Cardiac muscle cell (in vitro differentiated cells and primary cell): ENCODE results near the gene SLC35F2. TPM values are rescaled to one million over a fixed set of nuclear protein-coding genes. Genes with fewer than 3 reads are reported as not detected.

Experiments
- DNase-seq, 2 donors: peaks; one replicate each; pipeline versions ENCODE4 v3.0.0 to v3.0.0-alpha.2; 2010 to 2017; ENCODE audit warnings: low read depth in 1 of 2, low spot score in 1 of 2
- H3K27ac ChIP-seq: fragments of 200-600 bp; sonication (generic); 2 replicates; pipeline ENCODE4 v1.5.1; 2016
- H3K27me3 ChIP-seq: fragments of 200-600 bp; sonication (generic); 2 replicates; pipeline ENCODE4 v1.6.0; 2016; ENCODE audit warnings: control low read depth
- H3K36me3 ChIP-seq: fragments of 200-600 bp; sonication (generic); 2 replicates; pipeline ENCODE4 v1.5.1; 2016; ENCODE audit warnings: control low read depth
- H3K4me1 ChIP-seq: fragments of 200-600 bp; sonication (generic); 2 replicates; pipeline ENCODE4 v1.8.1; 2017; ENCODE audit warnings: low read depth, mild to moderate bottlenecking, mixed run types
- H3K4me3 ChIP-seq: fragments of 200-600 bp; sonication (generic); 2 replicates; pipeline ENCODE4 v1.5.1; 2016; ENCODE audit warnings: mild to moderate bottlenecking
- H3K9me3 ChIP-seq: fragments of 200-600 bp; sonication (generic); 2 replicates; pipeline ENCODE4 v1.5.1; 2017; ENCODE audit warnings: low read depth, mild to moderate bottlenecking, control low read depth
- CTCF ChIP-seq: IDR thresholded peaks from 2 replicates; pipeline ENCODE4 v1.5.1; 2012; ENCODE audit warnings: low read depth, mild to moderate bottlenecking, low read length
- polyA plus RNA-seq: library from polyadenylated mRNA; unstranded; fragments of >200 nt; fragmentation: Nextera tagmentation; extraction: Ambion mirVana; gene quantifications from 2 replicates; pipeline ENCODE4 v1.2.1, GENCODE V29; 2016
- total RNA-seq: library from RNA; depleted of rRNA; stranded (reverse); fragments of >200 nt; gene quantifications from 2 replicates; pipeline ENCODE4 v1.2.3, GENCODE V29; 2016

SLC35F2 gene
- total and polyA plus RNA-seq, 2 experiments from 2014 or later, result 6.9 to 10.1 TPM

GRCh38 chr11:107808521-107808920 lies 50.1 kb downstream of the SLC35F2 start:
- Histone ChIP-seq H3K9me3 (no peaks in the 10 kb centered on the region), H3K4me1 (no peaks in the 10 kb centered on the region)
- no peak for TF ChIP-seq CTCF

GRCh38 chr11:107804971-107805370 lies 53.6 kb downstream of the SLC35F2 start:
- Histone ChIP-seq H3K4me3 (no peak overlapping the region), H3K27ac (no peak overlapping the region), H3K36me3 (no peaks in the 10 kb centered on the region), H3K27me3 (no peaks in the 10 kb centered on the region), H3K4me1 (peaks cover 6% of the 10 kb centered on the region), H3K9me3 (no peaks in the 10 kb centered on the region)
- DNase-seq, result no peak
- no peak for TF ChIP-seq CTCF

More at GRCh38 chr11:107808521-107808920, 50.1 kb downstream of the SLC35F2 start:
- Histone ChIP-seq H3K4me3 (no peak overlapping the region), H3K27me3 (no peaks in the 10 kb centered on the region), H3K27ac (no peak overlapping the region), H3K36me3 (no peaks in the 10 kb centered on the region)
- DNase-seq, result no peak

- Histone ChIP-seq H3K36me3 (no peaks in the 10 kb centered on the region), H3K27me3 (no peaks in the 10 kb centered on the region), H3K9me3 (no peaks in the 10 kb centered on the region), H3K4me1 (peaks cover 6% of the 10 kb centered on the region), H3K4me3 (no peak overlapping the region), H3K27ac (no peak overlapping the region)
- TF ChIP-seq CTCF, result no peak
- DNase-seq, result no peak
Observed at GRCh38 chr11:107804211-107804610, 54.4 kb downstream of the SLC35F2 start.

GRCh38 chr11:107801641-107802040 lies 56.9 kb downstream of the SLC35F2 start:
- TF ChIP-seq CTCF, result no peak
- Histone ChIP-seq H3K4me1 (peaks cover 6% of the 10 kb centered on the region), H3K9me3 (no peaks in the 10 kb centered on the region), H3K27me3 (no peaks in the 10 kb centered on the region), H3K4me3 (no peak overlapping the region), H3K36me3 (no peaks in the 10 kb centered on the region), H3K27ac (no peak overlapping the region)
- DNase-seq, result no peak

GRCh38 chr11:107799218-107799859 lies 59.2 kb downstream of the SLC35F2 start:
- peak; percentile 100 for TF ChIP-seq CTCF
- H3K4me3 ChIP-seq, result no peak overlapping the region
- peak; percentile 75 to 86 for DNase-seq
- no peaks in the 10 kb centered on the region for H3K27me3 ChIP-seq
- H3K4me1 ChIP-seq, result peaks cover 6% of the 10 kb centered on the region
- no peak overlapping the region for H3K27ac ChIP-seq
- H3K9me3 ChIP-seq, result no peaks in the 10 kb centered on the region
- no peaks in the 10 kb centered on the region for H3K36me3 ChIP-seq
